GM12865 (cell line): ENCODE data around the gene SMTNL2.
"Not testable (repeated sequence)": the region's sequence is repeated elsewhere in the genome, so short reads cannot be mapped to it uniquely, and the experiment has no call there.

Experiments
- DNase-seq: peaks from one replicate; pipeline ENCODE4 v3.0.0; 2010; ENCODE audit warnings: low read depth
- H3K4me3 ChIP-seq: 2 replicates; pipeline ENCODE4 v1.5.1; 2011; ENCODE audit warnings: mild to moderate bottlenecking, low read depth, low read length, control low read depth
- TF ChIP-seq, protein P1 (sequence below): IDR thresholded peaks from 2 replicates; pipeline ENCODE4 v1.5.1; 2011; ENCODE audit warnings: low read length, control low read depth, low read depth, inconsistent platforms; ENCODE audit not compliant: insufficient read depth; ENCODE audit errors: missing control alignments

SMTNL2 gene

DNA sequence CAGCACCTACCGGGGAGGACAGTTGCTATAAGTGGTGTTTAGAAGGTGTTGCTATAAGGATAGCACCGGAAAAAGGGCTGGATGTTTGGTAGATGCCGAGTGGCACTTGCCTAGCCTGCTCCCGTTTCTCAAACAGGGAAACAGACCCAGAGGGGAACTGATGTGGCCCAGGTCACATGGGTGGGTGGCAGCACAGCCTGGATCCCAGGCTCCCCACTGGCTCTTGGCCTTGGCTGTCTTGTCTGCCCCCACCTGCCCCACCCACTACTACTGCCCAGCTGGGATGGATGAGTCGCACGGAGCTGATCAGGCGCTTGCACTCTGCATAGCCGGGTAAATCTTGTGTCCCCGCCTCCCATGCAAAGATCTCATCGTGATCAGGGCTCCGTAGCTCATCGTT, 7.2 kb downstream of the SMTNL2 start:
- no peak for DNase-seq
- TF ChIP-seq, protein P1, sequence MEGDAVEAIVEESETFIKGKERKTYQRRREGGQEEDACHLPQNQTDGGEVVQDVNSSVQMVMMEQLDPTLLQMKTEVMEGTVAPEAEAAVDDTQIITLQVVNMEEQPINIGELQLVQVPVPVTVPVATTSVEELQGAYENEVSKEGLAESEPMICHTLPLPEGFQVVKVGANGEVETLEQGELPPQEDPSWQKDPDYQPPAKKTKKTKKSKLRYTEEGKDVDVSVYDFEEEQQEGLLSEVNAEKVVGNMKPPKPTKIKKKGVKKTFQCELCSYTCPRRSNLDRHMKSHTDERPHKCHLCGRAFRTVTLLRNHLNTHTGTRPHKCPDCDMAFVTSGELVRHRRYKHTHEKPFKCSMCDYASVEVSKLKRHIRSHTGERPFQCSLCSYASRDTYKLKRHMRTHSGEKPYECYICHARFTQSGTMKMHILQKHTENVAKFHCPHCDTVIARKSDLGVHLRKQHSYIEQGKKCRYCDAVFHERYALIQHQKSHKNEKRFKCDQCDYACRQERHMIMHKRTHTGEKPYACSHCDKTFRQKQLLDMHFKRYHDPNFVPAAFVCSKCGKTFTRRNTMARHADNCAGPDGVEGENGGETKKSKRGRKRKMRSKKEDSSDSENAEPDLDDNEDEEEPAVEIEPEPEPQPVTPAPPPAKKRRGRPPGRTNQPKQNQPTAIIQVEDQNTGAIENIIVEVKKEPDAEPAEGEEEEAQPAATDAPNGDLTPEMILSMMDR: no peak
- H3K4me3 ChIP-seq: no peak overlapping the region

DNA sequence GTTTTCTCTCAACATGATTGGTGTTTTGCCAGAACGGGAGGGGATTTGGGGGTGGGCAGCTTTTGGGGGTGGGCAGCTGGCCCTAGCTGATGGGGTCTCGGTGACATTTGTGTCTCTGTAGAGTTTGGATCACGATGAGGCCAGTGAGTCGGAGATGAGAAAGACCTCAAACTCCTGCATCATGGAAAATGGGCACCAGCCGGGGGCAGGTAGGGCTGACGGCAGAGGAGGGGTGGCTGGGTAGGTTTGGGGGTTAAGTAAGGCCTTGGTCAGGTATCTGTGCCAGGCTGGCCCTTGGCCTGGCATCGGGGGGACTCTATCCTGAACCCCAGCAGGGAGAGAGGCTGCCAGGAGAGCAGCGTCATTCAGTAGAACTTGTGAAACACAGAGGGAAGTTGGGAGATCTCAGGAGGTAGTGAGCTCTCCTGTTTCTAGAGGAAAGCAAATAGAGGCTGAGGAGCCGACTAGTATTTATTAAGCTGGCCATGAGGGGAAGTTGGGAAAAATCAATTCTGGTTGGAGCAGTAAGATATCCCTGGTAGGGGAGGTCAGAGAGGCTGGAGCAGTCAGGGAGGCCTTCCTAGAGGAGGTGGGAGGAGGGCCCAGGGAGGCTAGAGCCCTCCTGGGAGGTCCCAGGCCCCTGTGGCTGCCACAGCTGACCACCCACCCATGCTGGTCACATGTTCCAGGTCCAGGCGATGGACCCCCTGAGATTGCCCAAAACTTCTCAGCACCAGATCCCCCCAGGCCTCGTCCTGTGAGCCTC, 8.1 kb downstream of the SMTNL2 start:
- no peak for DNase-seq
- no peak overlapping the region for H3K4me3 ChIP-seq
- TF ChIP-seq, protein P1: no peak

DNA sequence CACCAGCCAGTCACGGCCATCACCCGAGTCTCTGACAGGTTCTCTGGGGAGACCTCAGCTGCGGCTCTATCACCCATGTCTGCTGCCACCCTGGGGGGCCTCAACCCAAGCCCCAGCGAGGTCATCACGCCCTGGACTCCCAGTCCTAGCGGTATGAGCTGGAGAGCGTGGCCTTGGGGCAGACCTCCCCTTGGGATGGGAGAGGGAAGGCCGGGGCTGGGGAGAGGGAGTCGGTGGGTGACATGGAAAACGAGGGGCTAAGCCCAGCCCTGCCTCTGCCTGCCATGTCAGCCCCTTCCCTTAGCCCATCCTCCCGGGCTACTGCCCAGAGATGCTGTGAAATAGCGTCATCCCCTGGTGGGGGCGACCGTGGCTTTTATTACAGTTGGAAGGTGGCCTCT, 8.7 kb downstream of the SMTNL2 start:
- H3K4me3 ChIP-seq: no peak overlapping the region
- no peak for DNase-seq
- TF ChIP-seq, protein P1: no peak

DNA sequence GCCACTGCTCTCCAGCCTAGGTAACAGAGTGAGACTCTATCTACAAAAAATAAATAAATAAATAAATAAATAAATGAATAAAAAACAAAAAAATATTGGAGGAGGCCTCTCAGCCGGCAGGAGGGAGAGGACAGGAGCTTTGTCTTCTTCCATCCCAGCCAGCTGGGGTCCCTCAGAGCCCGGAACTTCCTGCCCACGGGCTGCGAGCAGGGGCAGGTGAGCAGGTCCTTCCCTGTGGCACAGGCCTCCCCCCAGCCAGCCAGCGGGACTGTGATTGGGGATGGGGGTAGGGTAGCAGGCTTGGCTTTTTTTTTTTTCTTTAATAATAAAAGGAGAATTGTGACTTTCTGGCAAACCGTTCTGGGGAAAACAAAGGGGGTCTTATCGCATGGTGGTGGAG, 10.1 kb downstream of the SMTNL2 start:
- TF ChIP-seq, protein P1: no peak
- no peak overlapping the region for H3K4me3 ChIP-seq
- no peak for DNase-seq

DNA sequence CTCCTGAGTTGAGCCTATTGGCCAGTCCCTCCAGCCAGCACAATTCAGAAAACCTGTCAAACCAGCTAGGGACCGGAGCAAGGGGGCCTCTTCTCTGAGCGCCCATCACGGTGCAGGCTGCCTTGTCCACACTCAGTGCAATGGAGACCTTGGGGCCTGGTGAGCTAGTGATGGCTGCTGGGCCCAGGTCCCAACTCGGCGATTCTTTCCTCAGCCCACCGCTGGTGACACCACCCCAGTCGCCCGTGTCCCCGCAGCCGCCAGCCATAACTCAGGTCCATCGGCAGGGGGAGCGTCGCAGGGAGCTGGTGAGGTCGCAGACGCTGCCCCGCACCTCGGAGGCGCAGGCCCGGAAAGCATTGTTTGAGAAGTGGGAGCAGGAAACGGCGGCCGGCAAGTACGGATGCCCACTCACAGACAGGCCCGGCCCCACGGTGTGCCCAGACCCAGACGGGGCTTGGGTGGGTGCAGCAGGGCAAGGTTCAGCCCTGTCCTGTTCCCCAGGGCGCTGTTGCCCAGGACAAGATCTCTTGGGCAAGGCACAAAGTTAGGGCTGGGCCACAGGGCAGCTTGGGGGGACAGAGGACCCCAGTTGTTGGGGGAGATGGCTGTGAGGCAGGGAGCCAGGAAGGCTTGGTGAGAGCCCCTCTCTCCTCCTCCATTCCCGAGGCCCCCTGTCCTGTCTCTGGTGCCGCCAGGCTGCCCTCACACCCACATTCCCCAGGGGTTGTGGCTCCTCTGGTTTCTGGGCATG, 10.8 kb downstream of the SMTNL2 start:
- DNase-seq: peak; percentile 54
- H3K4me3 ChIP-seq: no peak overlapping the region
- TF ChIP-seq, protein P1: peak; percentile 47

DNA sequence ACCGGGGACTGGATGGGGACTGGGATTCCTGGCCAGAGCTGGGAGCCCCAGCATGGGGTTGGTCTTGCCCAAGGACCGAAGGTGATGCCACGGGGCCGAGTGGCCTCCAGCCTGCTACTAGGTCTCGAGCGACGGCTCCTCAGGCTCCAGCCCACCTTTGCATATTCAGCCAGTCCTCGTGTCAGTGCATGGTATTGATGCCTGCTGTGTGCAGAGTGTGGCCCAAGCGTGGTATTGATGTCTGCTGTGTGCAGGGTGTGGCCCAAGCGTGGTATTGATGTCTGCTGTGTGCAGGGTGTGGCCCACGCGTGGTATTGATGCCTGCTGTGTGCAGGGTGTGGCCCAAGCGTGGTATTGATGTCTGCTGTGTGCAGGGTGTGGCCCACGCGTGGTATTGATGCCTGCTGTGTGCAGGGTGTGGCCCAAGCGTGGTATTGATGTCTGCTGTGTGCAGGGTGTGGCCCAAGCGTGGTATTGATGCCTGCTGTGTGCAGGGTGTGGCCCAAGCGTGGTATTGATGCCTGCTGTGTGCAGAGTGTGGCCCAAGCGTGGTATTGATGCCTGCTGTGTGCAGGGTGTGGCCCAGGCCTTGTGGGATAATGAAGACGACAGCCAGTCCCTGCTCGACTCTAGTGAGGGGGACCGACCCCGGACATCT, 11.5 kb downstream of the SMTNL2 start:
- not testable (repeated sequence) for DNase-seq, H3K4me3 ChIP-seq

DNA sequence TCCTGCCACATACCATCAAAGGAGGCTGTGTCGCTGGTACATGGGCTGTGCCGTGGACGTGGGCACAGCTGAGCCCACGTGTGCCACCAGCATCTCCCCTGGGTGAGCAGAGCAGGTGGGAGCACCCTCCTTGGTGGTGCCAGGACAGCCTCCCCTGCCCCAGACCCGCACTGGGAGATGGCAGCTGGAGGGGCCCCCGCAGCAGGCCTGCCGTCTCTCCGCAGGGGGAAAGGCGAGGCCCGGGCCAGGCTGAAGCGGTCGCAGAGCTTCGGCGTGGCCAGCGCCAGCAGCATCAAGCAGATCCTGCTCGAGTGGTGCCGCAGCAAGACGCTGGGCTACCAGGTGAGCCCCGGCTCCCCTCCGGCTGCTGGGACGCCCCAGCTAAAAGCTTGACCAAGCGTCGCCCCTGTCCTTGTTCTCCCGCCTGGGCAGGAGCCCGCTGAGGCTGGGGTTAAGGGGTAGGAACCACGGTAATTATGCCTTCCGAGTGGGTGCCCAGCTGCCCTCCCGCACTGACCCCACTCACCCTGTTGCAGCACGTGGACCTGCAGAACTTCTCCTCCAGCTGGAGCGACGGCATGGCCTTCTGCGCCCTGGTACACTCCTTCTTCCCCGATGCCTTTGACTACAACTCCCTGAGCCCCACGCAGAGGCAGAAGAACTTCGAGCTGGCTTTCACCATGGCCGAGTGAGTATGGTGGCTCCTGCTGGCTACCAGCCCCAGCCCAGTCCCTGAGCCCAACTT, 12.5 kb downstream of the SMTNL2 start:
- no peak overlapping the region for H3K4me3 ChIP-seq
- no peak for DNase-seq
- TF ChIP-seq, protein P1: no peak
